Urothelium cell line (cell line): ENCODE measurements around the gene CALY.
"Not testable (repeated sequence)": the region's sequence is repeated elsewhere in the genome, so short reads cannot be mapped to it uniquely, and the experiment has no call there.

Experiments used
- DNase-seq: peaks from one replicate; pipeline ENCODE4 v3.0.0; 2011; ENCODE audit warnings: low spot score, mixed read lengths
- FAIRE-seq: peaks from 2 replicates; lab custom pipeline; 2011; peaks lifted over from hg19 to GRCh38; lab: Jason Lieb, UNC

Gene CALY

GRCh38 chr10:133336577-133337369 is at the start of gene CALY:
Gene CALY (minus strand): TSS chr10:133336896. CDS start chr10:133328989, 7,907 bp downstream.
- DNase-seq, result peak; percentile 80
- peak; percentile 23 for FAIRE-seq

- DNase-seq, result no peak
- no peak for FAIRE-seq
These were observed 48.5 kb upstream of the CALY start for GRCh38 chr10:133385214-133385613.

- DNase-seq, result no peak
- FAIRE-seq, result no peak
These were observed 47.4 kb upstream of the CALY start for GRCh38 chr10:133384071-133384470.

- DNase-seq (no peak), FAIRE-seq (no peak)
These were observed 46.9 kb upstream of the CALY start for GRCh38 chr10:133383551-133383950.

- no peak for DNase-seq
- FAIRE-seq, result no peak
These were observed 44.3 kb upstream of the CALY start for GRCh38 chr10:133381036-133381435.

DNA sequence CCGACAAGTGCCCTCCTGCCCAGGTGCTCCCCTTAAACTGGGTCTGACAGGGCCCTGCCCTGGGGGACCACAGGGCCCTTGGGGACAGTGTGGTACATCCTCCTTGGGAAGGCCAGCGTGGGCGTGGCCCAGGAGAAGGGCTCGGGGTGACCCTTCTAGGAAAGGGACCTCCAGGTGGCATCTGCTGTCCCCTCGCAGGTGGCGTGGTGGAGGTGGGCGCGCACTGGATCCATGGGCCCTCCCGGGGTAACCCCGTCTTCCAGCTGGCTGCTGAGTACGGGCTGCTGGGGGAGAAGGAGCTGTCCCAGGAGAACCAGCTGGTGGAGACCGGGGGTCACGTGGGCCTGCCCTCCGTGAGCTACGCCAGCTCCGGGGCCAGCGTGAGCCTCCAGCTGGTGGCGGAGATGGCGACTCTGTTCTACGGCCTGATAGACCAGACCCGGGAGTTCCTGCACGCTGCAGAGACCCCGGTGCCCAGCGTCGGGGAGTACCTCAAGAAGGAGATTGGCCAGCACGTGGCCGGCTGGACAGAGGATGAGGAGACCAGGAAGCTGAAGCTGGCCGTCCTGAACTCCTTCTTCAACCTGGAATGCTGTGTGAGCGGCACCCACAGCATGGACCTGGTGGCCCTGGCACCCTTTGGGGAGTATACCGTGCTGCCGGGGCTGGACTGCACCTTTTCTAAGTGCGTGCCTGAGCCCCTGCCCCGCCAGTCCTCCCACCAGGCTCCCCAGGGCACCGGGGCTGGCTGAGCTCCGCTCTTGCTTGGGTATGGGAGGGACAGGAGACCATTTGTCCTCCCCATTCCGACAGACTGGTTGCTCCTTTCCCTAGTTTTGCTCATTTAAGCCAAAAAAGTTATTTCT is 43.3 kb upstream of the CALY start:
- FAIRE-seq (no peak), DNase-seq (no peak)

- FAIRE-seq (no peak), DNase-seq (peak; percentile 67)
These were observed 42.6 kb upstream of the CALY start, which contains the start of gene PAOX for GRCh38 chr10:133379152-133379800. Gene PAOX (plus strand): TSS chr10:133379262. CDS start chr10:133379317, 55 bp downstream.

- FAIRE-seq (peak; percentile 23), DNase-seq (peak; percentile 50)
These were observed 41.8 kb upstream of the CALY start for GRCh38 chr10:133378251-133379096.

DNA sequence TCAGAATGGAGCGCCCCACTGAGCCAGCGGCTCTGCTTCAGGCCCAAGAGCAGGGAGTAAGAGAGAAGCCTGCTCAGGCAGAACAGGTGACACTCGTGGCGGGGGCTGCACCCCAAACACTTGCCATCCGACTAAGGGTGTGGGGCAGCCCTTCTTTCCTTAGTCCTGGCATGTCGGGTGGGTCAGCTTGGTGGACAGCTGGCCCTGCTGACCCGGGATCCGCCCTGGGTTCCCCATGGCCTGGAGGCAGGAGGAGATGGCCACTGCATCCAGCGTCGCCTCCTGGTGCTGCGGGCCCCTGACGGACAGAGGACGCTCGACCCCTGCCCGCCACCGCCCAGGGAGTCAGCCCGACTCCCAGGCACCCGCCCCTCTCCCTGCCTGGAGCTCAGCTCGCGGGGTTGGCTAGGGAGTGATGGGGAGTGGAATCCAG is 41.1 kb upstream of the CALY start:
- FAIRE-seq (no peak), DNase-seq (no peak)

DNA sequence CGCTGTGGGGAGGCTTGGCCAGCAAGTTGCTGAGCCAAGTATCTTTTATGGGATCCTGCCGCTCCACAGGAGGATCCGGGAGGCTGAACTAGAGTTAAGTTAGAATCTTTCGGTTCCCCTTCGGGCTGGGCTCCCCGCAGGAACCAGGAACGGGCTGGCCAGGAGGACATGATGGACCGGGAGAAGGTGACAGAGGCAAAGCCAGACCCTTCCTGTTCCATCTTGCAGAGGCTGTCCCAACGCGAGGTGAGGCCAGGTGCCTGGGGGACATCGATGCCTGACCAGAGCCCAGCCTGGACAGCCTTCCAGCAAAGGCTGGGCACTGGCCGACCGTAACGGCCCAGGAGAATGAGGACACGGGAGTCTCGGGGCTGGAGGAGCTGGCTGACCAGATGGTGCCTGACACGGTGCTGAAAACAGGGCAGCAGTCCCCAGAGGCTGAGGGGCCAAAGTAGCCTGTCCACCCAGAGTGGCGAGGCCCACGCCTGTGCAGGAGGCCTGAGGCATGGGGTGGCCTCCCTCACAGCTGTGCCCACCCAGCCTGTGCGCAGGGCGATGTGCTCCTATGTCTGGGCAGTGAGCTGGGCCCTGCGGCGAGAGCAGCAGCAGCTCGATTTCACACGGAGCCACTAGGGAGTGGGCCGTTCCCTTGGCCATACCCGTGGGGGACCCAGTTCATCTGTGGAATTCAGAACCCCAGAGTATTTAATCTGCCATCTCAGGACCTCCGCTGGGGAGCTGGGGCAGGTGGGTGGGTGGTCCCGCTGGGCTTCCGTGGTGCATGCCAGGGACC is 40.5 kb upstream of the CALY start:
- FAIRE-seq (no peak), DNase-seq (no peak)

- DNase-seq, FAIRE-seq: not testable (repeated sequence)
These were observed 39.5 kb upstream of the CALY start for GRCh38 chr10:133376183-133376582.

DNA sequence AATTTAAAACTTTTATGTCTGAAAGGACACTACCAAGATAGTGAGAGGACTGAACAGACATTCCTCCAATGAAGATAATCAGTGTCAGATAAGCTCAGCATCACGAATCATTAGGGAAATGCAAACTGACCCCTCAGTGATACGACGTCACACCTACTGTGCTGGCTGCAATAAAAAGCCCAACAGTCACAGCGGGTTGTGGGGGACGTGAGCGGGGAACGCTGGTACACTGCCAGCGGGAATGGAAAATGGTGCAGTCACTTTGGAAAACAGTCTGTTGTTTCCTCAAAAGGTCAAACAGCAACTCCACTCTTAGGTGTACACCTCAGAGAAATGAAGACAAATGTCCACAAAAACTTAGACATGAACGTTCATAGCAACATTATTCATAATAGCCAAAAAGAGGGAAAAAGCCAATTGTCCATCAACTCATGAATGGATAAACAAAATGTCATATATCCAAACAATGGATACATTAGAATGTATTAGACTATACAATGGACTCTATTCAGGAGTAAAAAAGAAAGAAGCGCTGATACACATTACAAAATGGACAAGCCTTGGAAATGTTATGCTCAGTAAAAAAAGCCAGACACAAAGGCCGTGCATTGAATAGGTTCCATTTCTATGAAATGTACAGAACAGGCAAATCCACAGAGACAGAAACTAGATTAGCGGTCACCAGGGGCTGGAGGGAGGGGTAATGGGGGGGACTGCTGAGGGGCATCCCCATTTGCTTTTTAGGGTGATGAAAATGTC is 38.8 kb upstream of the CALY start:
- DNase-seq, result no peak
- FAIRE-seq, result no peak

DNA sequence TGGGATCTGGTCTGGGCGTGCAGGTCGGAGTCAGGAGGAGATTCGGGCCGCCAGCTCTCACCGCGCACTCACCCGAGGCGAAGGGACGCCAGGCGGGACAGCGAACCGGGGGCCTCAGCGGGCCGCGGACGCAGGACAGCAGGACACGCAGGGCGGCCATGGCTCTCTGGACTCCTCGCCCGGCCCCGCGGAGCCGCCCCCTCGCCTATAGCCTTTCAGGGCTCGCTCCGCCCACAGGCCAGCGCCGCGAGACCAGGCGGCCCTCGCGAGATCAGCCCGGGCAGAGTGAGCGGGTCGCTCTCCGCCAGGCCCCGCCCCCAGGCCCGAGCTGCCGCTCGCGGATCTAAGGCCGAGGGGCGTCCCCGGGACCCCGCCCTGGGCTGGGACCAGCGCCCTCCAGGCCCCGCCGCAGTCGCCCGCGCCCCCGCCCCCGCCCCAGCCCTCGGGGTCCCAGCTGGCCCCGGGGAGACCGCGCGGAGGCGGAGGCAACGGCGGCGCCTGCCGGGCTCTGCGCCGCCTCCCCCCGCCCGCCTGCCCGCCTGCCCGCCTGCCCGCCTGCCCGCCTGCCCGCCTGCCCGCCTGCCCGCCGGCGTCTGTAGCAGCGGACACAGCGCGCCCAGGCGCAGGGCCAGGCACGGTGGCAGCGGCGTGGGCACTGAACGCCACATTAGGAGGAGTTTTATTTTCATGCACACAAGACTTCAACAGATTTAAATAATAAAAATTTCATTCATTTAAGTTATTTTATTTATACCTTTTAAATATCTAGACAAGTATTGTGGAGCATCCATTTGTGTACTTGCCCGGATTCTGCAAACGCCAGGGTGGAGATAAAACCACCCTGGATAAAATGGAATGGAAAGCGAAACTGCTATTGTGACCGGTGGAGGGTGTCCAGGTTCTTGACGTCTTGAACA is 36.7 kb upstream of the CALY start, which contains the start of gene ECHS1:
Gene ECHS1, minus strand, starts transcription at position 181 of the 917 bp plus-strand sequence. Its CDS starts 21 bp downstream, at position 160.
- FAIRE-seq (peak; percentile 83), DNase-seq (peak; percentile 96)

DNA sequence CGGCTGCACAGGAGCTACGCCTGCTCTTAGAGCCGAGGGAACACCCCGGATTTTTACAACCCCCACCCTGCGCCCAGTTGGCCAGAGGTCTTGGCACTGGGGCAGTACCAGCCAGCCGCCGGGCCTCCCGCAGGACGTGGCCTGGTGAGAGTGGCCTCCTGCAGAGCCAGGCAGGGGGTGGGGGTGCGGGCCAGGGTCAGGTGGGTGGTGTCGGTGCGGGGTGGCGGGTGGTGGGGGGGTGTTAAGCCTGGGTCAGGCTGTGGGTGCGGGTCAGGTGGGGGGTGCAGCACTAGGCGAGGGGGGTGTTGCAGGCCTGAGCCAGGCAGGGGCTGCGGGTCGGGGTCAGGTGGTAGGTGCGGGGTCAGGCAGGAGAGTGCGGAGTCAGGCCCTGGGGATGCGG is 35.8 kb upstream of the CALY start:
- DNase-seq, result no peak
- FAIRE-seq, result no peak

GRCh38 chr10:133370030-133370786 is 33.5 kb upstream of the CALY start:
- FAIRE-seq (no peak), DNase-seq (no peak)

- DNase-seq (no peak), FAIRE-seq (no peak)
These were observed 31.5 kb upstream of the CALY start for GRCh38 chr10:133368153-133368552.

GRCh38 chr10:133367461-133367860 is 30.8 kb upstream of the CALY start:
- not testable (repeated sequence) for FAIRE-seq, DNase-seq
